ENCODE results near the gene CGAS.

DNA sequence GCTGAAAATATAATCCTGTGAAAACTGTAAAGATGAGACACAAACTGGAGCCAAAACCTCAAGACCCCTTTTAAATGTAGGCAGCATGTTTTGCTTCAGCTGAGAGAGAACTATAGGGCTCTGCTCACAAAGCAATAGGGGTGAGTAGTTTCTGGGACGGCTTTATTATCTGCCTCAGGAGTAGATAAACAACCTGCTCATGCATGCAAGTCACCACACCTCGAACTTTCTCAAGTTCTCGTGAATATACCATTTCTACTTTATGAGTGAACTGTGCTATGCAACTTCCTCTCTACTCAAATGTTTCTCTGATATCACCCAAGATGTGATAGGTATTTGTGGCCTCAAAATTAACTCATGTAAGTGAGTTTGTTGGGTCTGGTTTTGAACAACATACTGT lies 74.9 kb downstream of the CGAS start:
- TF ChIP-seq, protein P1, sequence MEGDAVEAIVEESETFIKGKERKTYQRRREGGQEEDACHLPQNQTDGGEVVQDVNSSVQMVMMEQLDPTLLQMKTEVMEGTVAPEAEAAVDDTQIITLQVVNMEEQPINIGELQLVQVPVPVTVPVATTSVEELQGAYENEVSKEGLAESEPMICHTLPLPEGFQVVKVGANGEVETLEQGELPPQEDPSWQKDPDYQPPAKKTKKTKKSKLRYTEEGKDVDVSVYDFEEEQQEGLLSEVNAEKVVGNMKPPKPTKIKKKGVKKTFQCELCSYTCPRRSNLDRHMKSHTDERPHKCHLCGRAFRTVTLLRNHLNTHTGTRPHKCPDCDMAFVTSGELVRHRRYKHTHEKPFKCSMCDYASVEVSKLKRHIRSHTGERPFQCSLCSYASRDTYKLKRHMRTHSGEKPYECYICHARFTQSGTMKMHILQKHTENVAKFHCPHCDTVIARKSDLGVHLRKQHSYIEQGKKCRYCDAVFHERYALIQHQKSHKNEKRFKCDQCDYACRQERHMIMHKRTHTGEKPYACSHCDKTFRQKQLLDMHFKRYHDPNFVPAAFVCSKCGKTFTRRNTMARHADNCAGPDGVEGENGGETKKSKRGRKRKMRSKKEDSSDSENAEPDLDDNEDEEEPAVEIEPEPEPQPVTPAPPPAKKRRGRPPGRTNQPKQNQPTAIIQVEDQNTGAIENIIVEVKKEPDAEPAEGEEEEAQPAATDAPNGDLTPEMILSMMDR (IDR thresholded peaks at IDR 0.05; ENCODE audit: low read depth, low read length): no peak
- TF ChIP-seq EZH2phosphoT487 (IDR thresholded peaks at IDR 0.05; ENCODE audit: low read depth): no peak
